ENCODE data around the gene ZBTB20. TPM values are rescaled to one million over a fixed set of nuclear protein-coding genes. Genes with fewer than 3 reads are reported as not detected.
"Not testable (repeated sequence)": the region's sequence is repeated elsewhere in the genome, so short reads cannot be mapped to it uniquely, and the experiment has no call there.

ZBTB20 gene
- total RNA-seq, 1 experiment from 2014 or later, result 3.7 TPM

GRCh38 chr3:114823061-114823460 is 324.0 kb downstream of the ZBTB20 start:
- no TSS peak for BruUV-seq (replicated peaks)
- H3F3A ChIP-seq (ENCODE audit: low read length, unreplicated experiment), result no peaks in the 10 kb centered on the region

GRCh38 chr3:114816052-114816451 is 331.0 kb downstream of the ZBTB20 start:
- no peak overlapping the region for H3K9ac ChIP-seq (ENCODE audit: low read length)
- H4K20me1 ChIP-seq (ENCODE audit: low read length), result no peaks in the 10 kb centered on the region
- no peaks in the 10 kb centered on the region for H3F3A ChIP-seq (ENCODE audit: low read length, unreplicated experiment)
- H3K36me3 ChIP-seq (ENCODE audit: low read depth, low read length), result no peaks in the 10 kb centered on the region
- H3K9me3 ChIP-seq (ENCODE audit: low read length), result 0 out of 2 replicates have a peak, but pooled peaks cover 3% of the 10 kb centered on the region
- intact Hi-C loops (cut with micrococcal nuclease), result no loop called here
- no peak overlapping the region for H2AFZ ChIP-seq (ENCODE audit: low read length)
- no peaks in the 10 kb centered on the region for H3K27me3 ChIP-seq (ENCODE audit: low read length)
- ChIA-PET POLR2A (ENCODE audit: unreplicated experiment) (interaction anchor here (0.7 kb wide), 1 partner anchor 91 kb away, joined by 3 read pairs; no protein-coding TSS in a partner anchor), CTCF (no interaction called here)
- H3K9me2 ChIP-seq (replicated peaks; ENCODE audit: low read length), result no peaks in the 10 kb centered on the region
- H3K4me3 ChIP-seq (ENCODE audit: low read length), result no peak overlapping the region
- ATAC-seq (no peak), DNase-seq (no peak)
- TF ChIP-seq EZH2phosphoT487 (IDR thresholded peaks at IDR 0.05; ENCODE audit: borderline replicate concordance, low read length) (no peak), CTCF (conservative IDR thresholded peaks at IDR 0.05; ENCODE audit: low read depth, low read length) (no peak), EZH2 (IDR thresholded peaks at IDR 0.05; ENCODE audit: low read length, unreplicated experiment) (no peak)
- no peaks in the 10 kb centered on the region for H3K4me1 ChIP-seq (ENCODE audit: insufficient read depth, low read length)
- BruUV-seq (replicated peaks), result no TSS peak
- H3K79me2 ChIP-seq (ENCODE audit: low read length), result no peaks in the 10 kb centered on the region
- H3K27ac ChIP-seq (ENCODE audit: low read length), result no peak overlapping the region
- no peak overlapping the region for H3K4me2 ChIP-seq (ENCODE audit: low read length)

More at GRCh38 chr3:114823061-114823460, 324.0 kb downstream of the ZBTB20 start:
- no peaks in the 10 kb centered on the region for H3K4me1 ChIP-seq (ENCODE audit: insufficient read depth, low read length)
- H2AFZ ChIP-seq (ENCODE audit: low read length), result no peak overlapping the region
- H3K9me2 ChIP-seq (replicated peaks; ENCODE audit: low read length), result no peaks in the 10 kb centered on the region
- ChIA-PET CTCF (no interaction called here), POLR2A (ENCODE audit: unreplicated experiment) (no interaction called here)
- no peaks in the 10 kb centered on the region for H3K79me2 ChIP-seq (ENCODE audit: low read length)
- TF ChIP-seq EZH2 (IDR thresholded peaks at IDR 0.05; ENCODE audit: low read length, unreplicated experiment), result no peak
- no peak for TF ChIP-seq EZH2phosphoT487 (IDR thresholded peaks at IDR 0.05; ENCODE audit: borderline replicate concordance, low read length)
- no peak for TF ChIP-seq CTCF (conservative IDR thresholded peaks at IDR 0.05; ENCODE audit: low read depth, low read length)
- intact Hi-C loops (cut with micrococcal nuclease), result loop anchor here (10.0 kb wide), 1 partner anchor 992 kb away; no protein-coding TSS in a partner anchor
- H3K4me2 ChIP-seq (ENCODE audit: low read length), result no peak overlapping the region
- H3K4me3 ChIP-seq (ENCODE audit: low read length), result no peak overlapping the region
- H4K20me1 ChIP-seq (ENCODE audit: low read length), result no peaks in the 10 kb centered on the region
- no peak overlapping the region for H3K27ac ChIP-seq (ENCODE audit: low read length)
- ATAC-seq (no peak), DNase-seq (no peak)
- no peaks in the 10 kb centered on the region for H3K36me3 ChIP-seq (ENCODE audit: low read depth, low read length)
- no peak overlapping the region for H3K9ac ChIP-seq (ENCODE audit: low read length)
- H3K27me3 ChIP-seq (ENCODE audit: low read length), result no peaks in the 10 kb centered on the region
- 0 out of 2 replicates have a peak, but pooled peaks cover 1% of the 10 kb centered on the region for H3K9me3 ChIP-seq (ENCODE audit: low read length)

- DNase-seq; intact Hi-C loops (cut with micrococcal nuclease); CTCF ChIA-PET; BruUV-seq (replicated peaks); H3K9me2 ChIP-seq (replicated peaks; ENCODE audit: low read length); ATAC-seq; H3K27me3 ChIP-seq (ENCODE audit: low read length); H3K36me3 ChIP-seq (ENCODE audit: low read depth, low read length); H3K4me3 ChIP-seq (ENCODE audit: low read length); H3K9ac ChIP-seq (ENCODE audit: low read length); H3K4me2 ChIP-seq (ENCODE audit: low read length); H3K27ac ChIP-seq (ENCODE audit: low read length); H2AFZ ChIP-seq (ENCODE audit: low read length); POLR2A ChIA-PET (ENCODE audit: unreplicated experiment); H3F3A ChIP-seq (ENCODE audit: low read length, unreplicated experiment); H3K79me2 ChIP-seq (ENCODE audit: low read length); H3K4me1 ChIP-seq (ENCODE audit: insufficient read depth, low read length); H3K9me3 ChIP-seq (ENCODE audit: low read length); H4K20me1 ChIP-seq (ENCODE audit: low read length): not testable (repeated sequence)
Measured at GRCh38 chr3:114812541-114813238, 334.4 kb downstream of the ZBTB20 start.

Measured in PC-3 (cell line).